Measurements from ENCODE around the gene LIPE. TPM values are rescaled to one million over a fixed set of nuclear protein-coding genes. Genes with fewer than 3 reads are reported as not detected.

The LIPE gene
- total RNA-seq, 4 donors from 2014 or later: 4.0 to 10.0 (median 7.4) TPM

GRCh38 chr19:42376177-42376555 is 51.0 kb downstream of the LIPE start:
- H3K36me3 ChIP-seq: peaks cover 0 to 4% of the 10 kb centered on the region in 2 donors

GRCh38 chr19:42375415-42376176 is 51.6 kb downstream of the LIPE start:
- intact Hi-C loops (cut with DNase I): no loop called here
- 96 to 97% methylated on average over 42 to 45 of the region's 54 CpGs for WGBS, 2 donors
- TF ChIP-seq POLR2A (IDR thresholded peaks at IDR 0.05): no peak
- TF ChIP-seq CTCF (IDR thresholded peaks at IDR 0.05): no peak
- no peaks in the 10 kb centered on the region for H3K27me3 ChIP-seq
- H3K4me3 ChIP-seq (replicated peaks in 1 of 3): no peak overlapping the region
- H3K27ac ChIP-seq: no peak overlapping the region
- H3K9me3 ChIP-seq: no peaks in the 10 kb centered on the region
- H3K4me1 ChIP-seq: no peaks in the 10 kb centered on the region
- peaks cover 0 to 4% of the 10 kb centered on the region in 2 donors for H3K36me3 ChIP-seq
- no peak for DNase-seq

More at GRCh38 chr19:42376177-42376555, 51.0 kb downstream of the LIPE start:
- 95 to 96% methylated on average over 13 to 17 of the region's 17 CpGs for WGBS, 2 donors
- Histone ChIP-seq H3K27ac (no peak overlapping the region), H3K9me3 (no peaks in the 10 kb centered on the region), H3K27me3 (no peaks in the 10 kb centered on the region), H3K4me1 (no peaks in the 10 kb centered on the region), H3K4me3 (replicated peaks in 1 of 3) (no peak overlapping the region)
- intact Hi-C loops (cut with DNase I): no loop called here
- no peak for TF ChIP-seq CTCF (IDR thresholded peaks at IDR 0.05)
- no peak for TF ChIP-seq POLR2A (IDR thresholded peaks at IDR 0.05)
- DNase-seq: no peak

- TF ChIP-seq POLR2A (IDR thresholded peaks at IDR 0.05) (no peak), CTCF (IDR thresholded peaks at IDR 0.05) (no peak)
- Histone ChIP-seq H3K4me3 (replicated peaks in 1 of 3) (no peak overlapping the region), H3K27me3 (no peaks in the 10 kb centered on the region), H3K27ac (no peak overlapping the region), H3K9me3 (no peaks in the 10 kb centered on the region), H3K36me3 (peaks cover 0 to 4% of the 10 kb centered on the region in 2 donors), H3K4me1 (no peaks in the 10 kb centered on the region)
- no peak for DNase-seq
- whole genome bisulfite sequencing, 2 donors: 94 to 100% methylated on average over 8 to 9 of the region's 11 CpGs
- intact Hi-C loops (cut with DNase I): no loop called here
These were observed 52.3 kb downstream of the LIPE start for GRCh38 chr19:42374826-42375376.

GRCh38 chr19:42370626-42371175 is 56.5 kb downstream of the LIPE start:
- intact Hi-C loops (cut with DNase I): no loop called here
- no peak for DNase-seq
- Histone ChIP-seq H3K4me1 (no peaks in the 10 kb centered on the region), H3K27ac (no peak overlapping the region), H3K27me3 (no peaks in the 10 kb centered on the region), H3K36me3 (peaks cover 0 to 1% of the 10 kb centered on the region in 2 donors), H3K9me3 (no peaks in the 10 kb centered on the region), H3K4me3 (replicated peaks in 1 of 3) (no peak overlapping the region)
- WGBS, 2 donors: 74 to 94% methylated on average over 5 to 6 of the region's 12 CpGs
- TF ChIP-seq CTCF (IDR thresholded peaks at IDR 0.05): no peak
- TF ChIP-seq POLR2A (IDR thresholded peaks at IDR 0.05): no peak

GRCh38 chr19:42370068-42370520 is 57.1 kb downstream of the LIPE start:
- Histone ChIP-seq H3K4me3 (replicated peaks in 1 of 3) (no peak overlapping the region), H3K27me3 (no peaks in the 10 kb centered on the region), H3K4me1 (peaks cover 0 to 3% of the 10 kb centered on the region in 2 donors), H3K36me3 (no peaks in the 10 kb centered on the region), H3K9me3 (no peaks in the 10 kb centered on the region), H3K27ac (no peak overlapping the region)
- intact Hi-C loops (cut with DNase I): no loop called here
- TF ChIP-seq POLR2A (IDR thresholded peaks at IDR 0.05) (no peak), CTCF (IDR thresholded peaks at IDR 0.05) (no peak)
- no peak for DNase-seq
- WGBS, 2 donors: 82 to 83% methylated on average over 9 of the region's 9 CpGs

Measured in thyroid gland (tissue), 4 donors.